NCI-H1694 treated with DMSO at 0.1 percent for 48 hours (cell line): ENCODE measurements around the gene TTC9C.
A peak's percentile ranks its signal among the peaks of the same experiment; 100 is the strongest.
"Not testable (repeated sequence)": the region's sequence is repeated elsewhere in the genome, so short reads cannot be mapped to it uniquely, and the experiment has no call there.

Experiments
- DNase-seq: peaks from one replicate; lab custom pipeline; 2025; lab: John Stamatoyannopoulos, UW

Gene TTC9C

DNA sequence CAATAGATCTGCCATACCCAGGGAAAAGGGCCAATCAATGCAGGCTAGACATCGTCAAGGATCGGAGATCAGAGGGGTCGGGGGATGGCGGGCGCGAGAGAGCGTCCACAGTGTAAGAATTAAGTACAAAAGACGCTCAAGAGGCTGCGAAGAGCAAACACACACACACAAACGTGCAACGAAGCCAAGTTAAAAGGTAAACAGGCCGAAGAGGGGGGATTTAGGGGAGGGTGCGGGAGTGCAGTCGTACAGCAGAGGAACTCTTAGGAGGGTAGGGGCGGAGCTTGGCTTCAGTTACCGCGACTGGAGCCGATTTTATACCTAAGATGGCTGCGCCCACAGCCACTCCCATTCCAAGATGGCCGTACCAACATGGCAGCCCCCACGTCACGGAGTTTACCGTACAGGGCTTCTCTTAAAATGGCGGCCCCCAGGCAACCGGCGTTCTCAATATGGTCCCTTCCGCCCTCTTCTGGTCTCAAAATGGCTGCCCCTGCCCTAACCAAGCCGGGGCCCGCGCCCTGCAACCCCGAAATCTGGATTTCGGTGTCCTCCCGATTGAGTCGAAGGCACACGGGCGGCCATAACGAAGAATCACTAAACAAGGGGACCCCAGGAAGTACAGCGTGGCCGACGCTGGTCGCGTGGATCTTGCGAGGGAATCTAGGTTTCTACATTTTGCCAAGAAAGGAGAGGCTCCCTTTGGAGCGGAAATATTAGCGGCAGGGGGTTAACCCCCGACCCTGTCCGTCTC is 18.9 kb upstream of the TTC9C start:
- peak; percentile 50 for DNase-seq

DNA sequence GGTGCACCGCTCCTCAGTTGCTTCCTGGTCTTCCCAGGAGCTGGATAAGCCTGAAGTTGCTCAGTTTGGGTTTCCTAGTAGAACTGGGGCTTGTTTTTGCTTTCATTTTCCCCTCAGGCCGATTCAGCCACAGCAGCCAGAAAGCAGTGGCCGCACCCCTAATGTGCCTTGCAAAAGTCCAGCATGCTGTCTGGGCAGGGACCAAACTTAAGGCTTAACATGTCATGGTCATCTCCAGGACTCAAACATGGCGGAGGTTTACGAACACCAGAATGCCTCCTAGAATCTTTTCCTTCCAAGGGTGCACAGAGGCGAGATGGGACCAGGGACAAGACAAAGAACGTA is 18.3 kb upstream of the TTC9C start:
- no peak for DNase-seq

DNA sequence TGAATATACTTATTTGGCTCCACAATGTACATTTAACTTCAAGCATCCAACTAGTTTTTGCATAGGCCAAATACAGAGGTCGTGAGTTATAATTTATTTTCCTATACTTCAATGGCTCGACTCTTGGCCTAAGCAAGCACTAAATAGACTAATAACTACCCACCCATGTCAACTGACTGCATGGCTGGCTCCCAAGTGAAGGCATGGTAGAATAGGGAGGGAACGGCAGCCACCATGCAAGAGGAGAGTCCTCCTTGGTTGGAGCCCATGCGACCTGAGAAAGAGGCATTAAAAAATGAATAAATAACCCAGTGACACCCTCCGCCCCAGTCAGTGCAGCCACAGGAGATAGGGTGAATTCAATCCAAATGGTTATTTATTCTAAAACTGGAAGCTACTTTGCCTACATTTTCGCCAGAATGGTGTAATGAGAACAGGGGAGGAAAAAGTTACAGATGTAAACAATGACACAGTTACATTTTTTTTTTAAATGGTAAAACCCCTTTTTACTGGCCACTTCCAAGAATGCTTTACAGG is 15.9 kb upstream of the TTC9C start:
- no peak for DNase-seq

DNA sequence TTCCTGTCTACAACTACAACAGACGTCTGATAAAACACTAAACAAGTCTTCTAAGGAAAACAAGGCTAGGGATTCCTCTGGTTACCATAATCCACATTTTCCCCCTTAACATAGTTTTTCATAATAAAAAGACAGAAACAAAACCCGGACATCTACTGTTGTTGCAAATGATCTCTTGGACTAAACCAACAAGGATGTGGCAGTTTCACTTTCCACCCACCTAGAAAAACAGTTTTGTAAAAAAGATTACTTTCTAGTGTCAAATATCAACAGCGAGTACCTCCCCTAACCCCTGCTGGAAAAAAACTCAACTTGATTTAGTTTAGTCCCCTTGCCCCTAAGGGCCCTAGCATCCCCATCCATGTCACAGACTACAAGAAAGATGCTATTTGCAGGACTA is 15.4 kb upstream of the TTC9C start:
- DNase-seq: no peak

DNA sequence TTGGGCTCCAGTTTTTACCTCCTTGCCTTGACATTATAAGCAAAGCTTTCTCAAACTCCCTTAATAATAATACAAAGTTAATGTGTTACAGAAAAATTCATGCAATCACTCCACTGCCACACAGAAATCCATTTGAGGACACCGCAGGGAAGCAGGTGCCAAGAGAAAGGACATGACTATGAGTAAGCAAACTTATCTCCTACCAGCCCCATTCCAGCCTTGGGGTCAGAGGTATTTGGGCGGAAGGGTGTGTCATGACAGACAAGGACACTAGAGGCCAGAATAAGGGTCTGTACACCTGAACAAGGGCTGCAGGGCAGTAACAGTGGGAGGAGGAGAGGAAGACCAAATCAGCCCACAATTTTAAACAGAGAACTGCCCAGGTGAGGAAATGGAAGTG is 14.9 kb upstream of the TTC9C start:
- DNase-seq: no peak

DNA sequence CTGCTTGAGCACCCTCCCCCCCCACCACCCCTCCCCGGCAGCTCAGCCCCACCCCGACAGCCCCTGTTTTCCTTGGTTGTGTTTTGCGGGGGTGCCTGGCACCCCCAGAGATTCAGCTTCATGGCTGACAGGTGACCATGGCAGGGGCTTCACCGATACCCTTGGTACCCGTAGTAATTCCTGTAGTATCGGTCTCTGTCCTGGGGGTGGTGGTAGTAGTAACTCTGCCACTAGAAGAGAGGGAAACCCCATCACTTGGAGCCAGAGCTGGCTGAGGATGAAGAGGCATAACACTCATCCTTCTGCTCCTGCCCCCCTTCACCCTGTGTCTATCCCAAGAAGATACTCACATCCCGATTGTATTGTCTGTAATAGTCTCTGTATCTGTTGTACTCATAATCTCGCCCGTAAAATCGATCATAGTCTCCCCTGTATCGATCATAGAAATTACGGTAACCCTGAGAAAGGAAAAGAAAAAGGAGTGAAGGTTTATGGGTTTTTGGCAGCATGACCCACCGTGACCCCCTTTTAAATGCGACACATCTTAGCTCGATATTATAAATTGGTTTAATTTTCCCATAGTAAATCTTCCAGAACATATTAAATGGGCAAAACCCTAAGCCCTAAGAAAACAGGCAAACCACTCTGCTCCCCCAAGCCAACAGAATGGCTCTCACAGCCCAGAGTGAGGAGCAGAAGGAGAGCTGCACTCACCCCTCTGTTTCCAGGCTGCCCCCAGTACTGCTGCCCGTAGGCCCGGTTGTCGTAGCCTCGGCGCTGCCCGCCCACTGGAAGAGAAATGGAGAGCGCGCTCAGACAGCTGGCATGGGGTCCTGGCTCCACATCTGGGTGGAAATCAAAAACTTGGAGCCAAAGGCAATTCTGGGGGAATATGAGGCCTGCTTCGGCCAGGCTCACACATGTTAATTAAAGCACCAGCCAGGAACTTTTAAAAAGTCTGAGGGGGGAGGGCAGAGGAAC is 12.8 kb upstream of the TTC9C start:
- DNase-seq: no peak

DNA sequence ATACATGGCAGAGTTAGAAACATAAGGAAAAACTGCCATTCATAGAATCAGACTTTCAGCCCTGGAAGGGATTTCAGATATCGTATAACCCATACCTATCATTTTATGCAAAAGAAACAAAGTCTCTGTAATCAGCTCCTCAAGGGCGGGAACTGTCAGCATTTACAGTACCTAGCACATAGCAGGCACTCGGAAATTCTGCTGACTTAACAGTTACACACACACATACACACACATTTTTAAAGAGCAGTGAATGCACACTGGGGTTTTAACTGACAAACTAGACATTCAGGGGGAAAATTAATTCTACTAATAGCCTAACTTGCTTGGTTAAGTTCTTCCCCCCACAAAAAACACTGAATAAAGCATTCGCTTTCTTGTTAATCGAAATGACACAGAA is 12.1 kb upstream of the TTC9C start:
- DNase-seq: no peak

DNA sequence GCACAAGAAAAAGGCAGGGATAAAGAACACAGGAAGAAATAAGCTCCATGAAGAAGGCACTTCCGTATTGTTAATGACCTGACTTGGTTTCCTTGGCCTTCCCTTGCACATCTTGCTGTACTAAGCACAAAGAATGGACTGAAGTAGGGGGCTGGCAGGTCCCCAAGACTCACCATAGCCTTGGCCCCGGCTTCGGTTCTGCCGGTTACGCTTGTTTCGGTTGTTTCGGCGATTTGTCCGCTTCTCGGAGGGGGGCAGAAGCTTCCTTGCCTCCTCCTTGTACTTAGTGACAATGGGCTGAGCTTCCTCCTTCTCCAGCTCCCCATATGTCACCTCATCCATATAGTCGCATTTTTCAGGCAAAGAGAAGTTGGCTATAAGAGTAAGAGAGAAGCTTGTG is 11.5 kb upstream of the TTC9C start:
- DNase-seq: no peak

DNA sequence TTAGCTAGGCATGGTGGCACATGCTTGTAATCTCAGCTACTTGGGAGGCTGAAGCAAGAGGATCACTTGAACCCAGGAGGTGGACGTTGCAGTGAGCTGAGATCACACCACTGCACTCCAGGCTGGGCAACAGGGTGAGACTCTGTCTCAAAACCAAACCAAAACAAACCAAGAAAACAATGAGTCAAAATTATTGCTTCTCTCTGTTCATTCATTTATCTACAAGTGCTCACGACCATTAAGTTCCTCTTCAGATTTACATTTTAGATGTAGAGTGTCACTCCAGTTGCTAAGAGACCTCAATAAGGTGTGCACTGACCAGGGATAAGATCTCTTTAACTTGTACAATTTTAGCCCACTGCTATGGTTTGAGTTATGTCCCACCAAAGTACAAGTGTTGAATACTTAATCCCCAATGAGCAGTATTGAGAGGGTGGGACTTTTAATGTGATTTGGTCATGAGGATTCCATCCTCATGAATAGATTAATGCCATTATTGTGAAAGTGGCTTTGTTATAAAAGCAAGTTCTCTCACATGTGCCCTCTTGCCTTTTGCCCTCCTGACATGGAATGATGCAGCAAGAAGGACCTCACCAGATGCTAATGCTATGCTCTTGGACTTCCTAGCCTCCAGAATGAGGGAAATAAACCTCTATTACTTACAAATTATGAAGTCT is 8.8 kb upstream of the TTC9C start:
- DNase-seq: no peak

DNA sequence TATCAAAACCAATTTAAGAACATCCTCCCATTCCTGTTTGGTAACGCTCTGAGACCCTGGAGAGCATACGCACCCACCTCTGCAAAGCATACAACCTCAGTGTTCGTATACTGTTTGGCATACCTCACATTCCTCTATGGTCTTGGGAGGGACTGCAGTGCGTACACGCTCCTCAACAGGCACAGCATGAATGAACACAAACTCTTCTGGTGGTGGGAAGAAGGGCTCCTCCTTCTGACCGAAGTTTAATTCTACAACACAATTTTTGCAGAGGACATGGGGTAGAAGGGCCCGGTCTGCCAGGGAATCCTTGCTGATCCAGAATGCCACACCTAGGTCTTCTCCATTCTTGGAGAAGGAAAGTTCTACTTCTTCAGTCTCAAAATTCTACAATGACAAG is 6.3 kb upstream of the TTC9C start:
- no peak for DNase-seq

DNA sequence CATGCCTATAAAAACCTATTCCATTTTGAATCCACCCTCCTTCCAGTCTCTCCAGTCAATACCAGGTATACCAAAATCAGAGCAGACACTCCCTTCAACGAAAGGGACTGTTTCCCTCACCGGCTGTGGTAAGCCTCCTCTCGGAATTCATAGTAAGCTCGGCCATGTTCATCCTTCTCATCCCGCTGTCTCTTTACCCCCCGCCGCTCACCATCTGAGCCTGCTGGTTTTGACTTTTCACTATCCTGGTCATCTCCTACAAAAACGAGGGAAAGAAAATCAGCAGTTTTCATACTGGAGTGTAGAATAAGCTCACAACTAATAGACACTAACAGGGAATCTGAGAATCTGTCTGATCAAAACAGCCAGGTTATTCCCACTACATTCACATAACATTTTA is 4.1 kb upstream of the TTC9C start:
- no peak for DNase-seq

DNA sequence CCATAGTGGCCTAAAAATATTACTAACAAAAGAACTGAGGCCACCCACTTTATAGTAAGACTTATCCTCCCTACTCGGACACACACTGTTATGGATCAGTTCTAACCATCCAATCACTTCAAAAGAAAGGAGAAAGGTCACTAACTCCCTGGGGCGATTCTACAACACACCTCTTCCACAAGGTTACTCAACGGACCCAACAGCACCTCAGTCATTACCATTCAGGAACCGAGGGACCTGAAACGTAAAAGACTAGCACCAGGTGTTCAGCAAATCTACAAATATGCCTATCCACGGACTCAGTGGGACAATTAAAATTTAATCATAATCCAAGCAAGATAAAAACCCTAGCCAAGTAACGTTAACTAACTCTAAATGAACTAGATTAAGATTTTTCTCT is 2.6 kb upstream of the TTC9C start:
- no peak for DNase-seq

DNA sequence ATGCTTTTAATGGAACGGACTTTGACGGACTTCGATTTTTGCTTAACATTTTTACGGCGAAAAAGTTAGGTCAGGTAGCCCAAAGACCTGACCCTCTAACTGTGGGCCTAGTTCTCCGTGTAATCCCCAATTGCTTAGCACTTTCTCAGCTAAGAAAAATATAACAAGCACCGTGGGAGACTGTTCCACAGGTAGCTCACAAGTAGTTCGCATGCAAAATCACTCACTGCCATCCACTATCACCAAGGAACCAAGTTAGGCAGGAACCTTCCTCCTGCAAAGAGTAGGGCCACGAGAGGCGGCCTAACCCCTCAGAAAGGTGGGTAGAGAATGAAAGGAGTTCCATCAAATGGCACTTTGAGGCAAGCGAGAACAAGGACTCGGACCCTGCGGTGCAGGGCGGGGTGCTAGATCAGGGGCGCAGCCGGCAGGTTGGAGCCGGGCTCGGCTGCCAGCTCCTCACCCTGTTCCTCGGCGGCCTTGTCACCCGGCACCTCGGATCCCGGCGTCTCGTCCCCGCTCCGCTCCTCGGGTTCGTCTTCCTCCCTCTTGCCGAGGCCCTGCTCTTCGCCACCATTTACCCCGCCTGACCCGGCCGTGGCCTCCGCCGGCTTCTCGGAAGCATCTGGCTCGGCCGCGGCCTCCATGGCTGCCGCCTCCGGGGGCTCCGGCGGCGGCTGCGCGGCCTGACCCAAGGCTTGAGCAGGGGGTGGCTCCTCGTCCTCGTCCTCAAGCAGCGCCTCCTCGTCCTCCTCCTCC is 2.0 kb upstream of the TTC9C start:
- no peak for DNase-seq

DNA sequence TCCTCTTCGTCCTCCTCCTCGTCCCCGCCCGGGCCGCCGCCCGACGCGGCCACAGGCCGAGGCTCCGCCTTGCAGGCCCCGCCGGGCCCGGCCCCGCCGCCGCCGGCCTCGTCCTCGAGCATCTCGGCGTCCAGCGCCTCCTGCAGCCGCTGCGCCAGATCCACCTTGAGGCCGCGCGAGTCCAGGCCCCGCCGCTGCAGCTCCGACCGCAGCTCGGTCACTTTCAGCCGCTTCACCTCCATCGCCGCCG is 1.4 kb upstream of the TTC9C start:
- no peak for DNase-seq

DNA sequence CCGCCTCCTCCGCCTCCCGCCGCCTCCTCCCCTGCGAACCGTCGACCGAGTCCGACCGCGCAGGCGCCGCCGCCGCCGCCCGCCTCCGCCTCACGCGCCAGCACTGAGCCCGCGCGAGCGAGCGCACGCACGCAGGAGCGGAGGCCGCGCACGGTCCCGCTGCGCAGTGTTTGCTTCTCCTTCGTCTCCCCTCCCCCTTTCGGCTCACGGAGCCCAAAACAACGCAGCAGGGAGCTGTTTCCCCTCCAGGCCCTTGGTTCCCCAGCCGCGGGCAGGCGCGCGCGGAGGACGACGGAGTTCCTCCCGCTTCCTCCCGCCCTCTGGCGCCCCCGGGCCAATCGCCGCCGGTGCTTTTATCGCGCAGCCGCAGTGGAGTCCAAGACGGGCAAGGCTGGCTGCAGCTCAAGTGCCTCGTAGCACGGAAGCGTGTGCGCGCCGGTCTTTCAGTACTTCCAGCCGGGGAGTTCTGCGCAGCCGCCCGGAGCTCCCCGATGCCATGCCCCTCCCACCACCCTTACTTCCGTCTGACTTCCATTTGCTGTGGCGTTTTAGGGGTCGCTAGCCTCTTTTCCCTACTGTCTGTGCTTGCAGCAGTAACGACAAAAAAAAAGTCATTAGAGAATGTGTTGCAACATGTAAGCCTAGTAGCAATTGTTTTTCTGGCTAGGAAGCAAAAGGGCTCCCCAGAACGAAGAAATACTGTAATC is 968 bp upstream of the TTC9C start, which contains the start of gene HNRNPUL2:
HNRNPUL2 (minus strand) TSS at position 293 of the 707 bp plus-strand sequence. CDS start 301 bp downstream, outside the sequence.
- peak; percentile 95 for DNase-seq

DNA sequence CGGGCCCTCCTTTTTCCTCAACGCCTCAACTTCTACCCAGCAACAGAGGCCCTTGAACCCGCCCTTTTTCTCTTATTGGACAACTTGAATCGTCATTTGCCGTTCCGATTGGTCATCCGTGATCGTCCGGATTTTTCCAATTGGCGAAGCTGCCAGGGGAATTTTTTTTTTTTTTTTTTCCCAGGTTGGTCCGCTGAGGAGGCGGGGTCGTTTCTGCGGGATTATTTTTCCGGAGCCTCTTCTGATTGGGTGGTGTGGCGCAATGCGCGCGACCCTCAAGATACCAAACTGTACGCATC is 465 bp upstream of the TTC9C start:
- peak; percentile 95 for DNase-seq

DNA sequence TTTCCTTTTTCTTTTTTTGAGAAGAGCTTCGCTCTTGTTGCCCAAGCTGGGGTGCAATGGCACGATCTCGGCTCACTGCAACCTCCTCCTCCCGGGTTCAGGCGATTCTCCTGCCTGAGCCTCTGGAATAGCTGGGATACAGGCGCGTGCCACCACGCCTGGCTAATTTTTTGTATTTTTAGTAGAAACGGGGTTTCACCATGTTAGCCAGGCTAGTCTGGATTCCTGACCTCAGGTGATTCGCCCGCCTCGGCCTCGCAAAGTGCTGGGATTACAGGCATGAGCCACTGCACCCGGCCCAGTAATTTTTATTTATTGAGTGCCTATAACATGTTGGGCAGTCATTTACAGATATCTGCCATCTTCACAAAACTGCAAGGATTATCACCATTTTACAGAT is 1.8 kb downstream of the TTC9C start:
- DNase-seq: not testable (repeated sequence)

DNA sequence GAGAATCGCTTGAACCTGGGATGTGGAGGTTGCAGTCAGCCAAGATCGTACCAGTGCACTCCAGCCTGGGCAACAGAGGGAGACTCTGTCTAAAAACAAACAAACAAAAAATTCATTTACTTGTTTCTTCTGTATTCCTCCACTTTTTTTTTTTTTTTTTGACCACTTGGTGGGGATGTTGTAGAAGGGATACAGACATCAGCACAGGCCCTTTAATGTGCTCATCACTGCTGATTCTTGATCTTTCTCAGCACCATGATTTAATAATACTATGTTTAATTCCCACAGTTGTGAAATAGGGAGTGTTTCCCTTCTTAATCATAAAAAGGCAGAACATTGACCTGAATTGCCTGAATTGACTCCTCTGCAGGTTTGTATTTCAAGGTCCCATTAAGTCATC is 4.5 kb downstream of the TTC9C start:
- no peak for DNase-seq

DNA sequence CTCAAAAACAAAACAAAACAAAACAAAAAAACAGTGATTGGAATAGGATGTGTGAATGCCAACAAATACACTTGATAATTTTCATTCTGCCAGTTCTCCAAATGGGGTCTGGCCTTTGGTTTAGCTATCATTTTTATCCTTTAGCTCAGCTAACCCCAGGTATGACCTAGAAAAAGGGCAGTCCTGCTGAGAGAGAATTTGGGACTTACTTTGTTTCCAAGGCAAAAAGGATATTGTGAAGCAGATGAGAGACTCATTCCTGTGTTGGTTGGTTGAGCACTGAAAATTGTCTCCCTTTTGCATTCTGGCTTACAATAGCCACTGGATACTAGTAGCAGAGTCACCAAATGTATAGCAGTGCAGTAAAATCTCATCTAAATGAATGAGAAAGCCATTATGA is 8.9 kb downstream of the TTC9C start:
- DNase-seq: no peak

DNA sequence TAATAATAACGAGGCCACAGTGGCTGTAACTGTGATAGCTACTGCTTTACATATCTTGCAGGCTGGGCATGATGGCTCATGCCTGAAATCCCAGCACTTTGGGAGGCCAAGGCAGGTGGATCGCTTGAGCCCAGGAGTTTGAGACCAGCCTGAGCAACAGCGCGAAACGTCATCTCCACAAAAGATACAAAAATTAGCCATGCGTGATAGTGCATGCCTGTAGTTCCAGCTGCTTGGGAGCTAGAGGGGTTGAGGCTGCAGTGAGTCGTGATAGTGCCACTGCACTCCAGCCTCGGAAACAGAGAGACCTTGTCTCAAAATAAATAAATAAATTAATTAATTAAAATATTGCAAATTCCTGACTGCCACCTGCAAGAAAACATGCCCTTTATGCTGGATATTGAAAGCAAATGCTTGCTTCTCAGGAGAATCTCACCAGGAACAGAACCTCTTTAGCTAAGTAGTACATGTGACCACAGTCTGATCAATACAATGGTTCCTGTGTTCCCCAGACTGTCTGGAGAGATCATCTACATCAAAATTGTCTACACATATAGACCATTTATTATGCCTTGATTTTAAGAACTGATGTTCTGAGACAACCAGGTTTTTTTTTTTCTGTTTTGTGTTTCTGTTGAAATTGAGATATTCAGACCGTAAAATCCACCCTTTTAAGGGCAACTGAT is 19.3 kb downstream of the TTC9C start:
- DNase-seq: no peak

DNA sequence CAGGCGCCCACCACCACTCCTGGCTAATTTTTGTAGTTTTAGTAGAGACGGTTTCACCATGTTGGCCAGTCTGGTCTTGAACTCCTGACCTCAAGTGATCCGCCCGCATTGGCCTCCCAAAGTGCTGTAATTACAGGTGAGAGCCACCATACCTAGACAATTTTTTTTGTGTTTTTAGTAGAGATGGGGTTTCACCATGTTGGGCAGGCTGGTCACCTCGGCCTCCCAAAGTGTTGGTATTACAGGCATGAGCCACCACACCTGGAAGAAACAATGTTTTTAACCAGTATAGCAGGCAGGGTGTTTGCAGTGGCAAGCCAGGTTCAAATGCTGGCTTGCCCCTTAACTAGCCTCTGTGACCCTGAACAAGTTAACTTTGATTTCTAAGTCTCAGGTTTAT is 21.6 kb downstream of the TTC9C start:
- DNase-seq: not testable (repeated sequence)
